Myocyte (in vitro differentiated cells): ENCODE results near the gene VSTM2L. TPM values are rescaled to one million over a fixed set of nuclear protein-coding genes. Genes with fewer than 3 reads are reported as not detected.
"Not testable (repeated sequence)": the region's sequence is repeated elsewhere in the genome, so short reads cannot be mapped to it uniquely, and the experiment has no call there.

Experiments used
- DNase-seq: peaks from one replicate; pipeline ENCODE4 v3.0.0-alpha.2; 2012; ENCODE audit warnings: low read depth
- polyA plus RNA-seq: library from polyadenylated mRNA; unstranded; fragments of >200 nt; gene quantifications from one replicate; pipeline ENCODE4 v1.2.1, GENCODE V29; 2012; ENCODE audit warnings: missing spikeins
- total RNA-seq: library from RNA; depleted of rRNA; stranded (reverse); fragments of >200 nt; gene quantifications from 2 replicates; pipeline ENCODE4 v1.2.3, GENCODE V29; 2014

Gene VSTM2L, protein sequence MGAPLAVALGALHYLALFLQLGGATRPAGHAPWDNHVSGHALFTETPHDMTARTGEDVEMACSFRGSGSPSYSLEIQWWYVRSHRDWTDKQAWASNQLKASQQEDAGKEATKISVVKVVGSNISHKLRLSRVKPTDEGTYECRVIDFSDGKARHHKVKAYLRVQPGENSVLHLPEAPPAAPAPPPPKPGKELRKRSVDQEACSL
- total RNA-seq, result 77.5 and 139 TPM in 2 replicates
- polyA plus RNA-seq, result 13.1 TPM

DNA sequence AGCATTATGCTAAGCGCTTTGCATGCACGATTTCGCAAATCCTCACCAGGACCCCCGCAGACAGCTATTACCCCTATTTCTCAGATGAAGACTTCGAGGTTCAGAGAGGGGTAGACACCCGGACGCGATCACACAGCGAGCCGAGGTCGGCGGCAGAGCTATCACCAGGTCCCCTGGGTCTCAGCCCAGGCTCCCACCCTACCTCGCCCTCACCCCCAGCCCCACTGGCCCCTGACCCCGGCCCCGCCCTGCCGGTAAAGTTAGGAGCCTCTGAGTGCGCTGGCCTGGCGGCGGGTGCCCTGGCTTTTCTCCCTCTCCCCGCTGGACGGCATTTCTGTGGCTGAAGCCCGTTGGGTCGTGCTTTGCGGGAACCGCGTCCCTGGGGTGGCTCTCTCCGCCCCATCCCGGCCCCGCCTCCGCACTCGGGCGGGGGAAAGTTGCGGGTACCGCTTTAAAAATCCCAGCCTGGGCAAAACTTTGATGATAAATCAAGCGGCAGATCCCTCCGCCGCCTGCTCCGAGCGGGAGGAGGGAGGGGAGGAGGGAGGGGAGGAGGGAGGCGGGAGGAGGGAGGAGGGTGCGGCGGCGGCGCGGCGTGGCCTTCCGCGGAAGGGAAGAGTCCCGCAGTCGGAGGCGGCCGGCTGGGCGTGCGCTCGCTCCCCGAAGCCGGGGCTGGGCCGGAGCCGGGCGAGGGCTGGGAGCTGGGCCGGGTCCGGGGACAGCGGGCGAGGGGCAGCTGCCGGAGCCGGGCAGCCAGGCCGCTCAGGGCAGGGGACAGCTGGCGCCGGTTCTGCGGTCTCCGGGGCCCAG lies at the start of gene VSTM2L:
Gene VSTM2L (plus strand): TSS at position 624 of the 810 bp plus-strand sequence. CDS start 224 bp downstream, outside the sequence.
- peak; percentile 81 for DNase-seq

DNA sequence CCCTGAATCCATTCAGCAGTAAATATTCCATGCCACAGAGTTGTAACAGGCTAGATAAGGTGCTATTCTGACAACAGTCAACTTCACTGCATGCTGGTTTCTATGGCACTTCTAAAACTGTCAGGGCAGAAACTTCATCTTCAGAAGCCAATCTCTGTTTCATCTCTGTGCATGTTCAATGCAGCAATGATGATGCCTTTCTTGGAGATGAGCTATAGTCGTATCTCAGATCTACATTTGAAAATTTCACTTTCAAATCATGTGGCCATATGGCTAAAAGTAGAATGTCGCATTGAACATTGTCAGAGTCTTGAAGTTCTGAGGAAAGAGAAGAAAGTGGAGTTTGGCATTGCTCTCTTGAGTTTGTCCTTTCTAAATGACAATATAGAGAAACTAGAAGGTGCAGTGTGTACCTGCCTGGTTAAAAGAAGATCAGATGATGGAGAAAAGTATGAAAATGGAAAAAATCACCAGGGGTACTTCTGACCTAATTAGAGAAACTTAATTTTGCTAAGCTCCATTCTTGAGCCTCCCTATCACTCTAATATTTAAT lies 49.0 kb upstream of the VSTM2L start:
- no peak for DNase-seq

DNA sequence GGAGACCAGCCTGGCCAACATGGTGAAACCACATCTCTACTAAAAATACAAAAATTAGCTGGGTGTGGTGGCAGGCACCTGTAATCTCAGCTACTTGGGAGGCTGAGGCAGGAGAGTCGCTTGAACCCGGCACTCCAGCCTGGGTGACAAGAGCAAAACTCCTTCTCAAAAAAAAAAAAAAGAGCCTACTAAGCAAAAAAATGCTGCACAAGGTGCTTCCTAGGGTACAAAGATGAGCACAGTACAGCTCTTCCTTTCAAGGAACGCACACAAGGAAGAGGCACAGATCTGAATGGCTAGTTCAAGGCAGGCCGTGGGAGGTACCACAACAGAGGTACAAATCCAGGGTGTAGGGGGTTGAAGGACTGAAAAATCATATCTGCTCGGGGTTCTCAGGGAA lies 46.9 kb upstream of the VSTM2L start:
- DNase-seq, result not testable (repeated sequence)

DNA sequence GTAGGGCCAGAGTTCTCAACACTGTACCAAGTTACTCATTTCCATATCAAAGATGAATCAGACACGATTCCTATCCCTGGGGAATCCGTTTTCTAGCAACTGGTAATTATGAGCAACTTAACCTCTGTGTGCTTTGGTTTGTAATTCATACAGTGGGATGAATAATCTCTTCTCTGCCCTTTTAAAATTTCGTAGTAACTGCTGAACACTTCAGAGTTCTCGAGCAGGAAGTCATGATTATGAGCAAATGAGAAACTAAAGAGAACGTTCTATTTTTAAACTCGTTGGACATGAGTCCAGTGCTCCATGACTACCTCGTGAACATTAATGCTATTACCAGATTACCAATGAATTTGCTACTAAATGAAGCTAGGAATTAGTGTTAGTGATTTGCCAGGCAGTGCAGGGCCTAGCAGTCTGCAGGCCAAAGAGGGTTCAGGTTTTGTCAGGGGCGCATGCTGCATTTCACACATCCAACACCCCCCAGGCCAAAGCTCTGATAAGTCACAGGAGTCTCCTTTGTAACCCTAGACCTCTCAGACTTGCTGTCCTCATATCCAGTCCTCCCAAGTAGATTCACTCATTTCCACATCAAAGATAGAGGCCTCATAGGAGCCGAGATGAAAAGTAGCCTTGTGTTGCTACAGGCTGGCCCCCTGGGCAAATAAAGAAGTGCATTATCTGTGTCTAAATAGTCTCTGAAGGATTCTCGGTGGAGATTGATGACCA lies 45.8 kb upstream of the VSTM2L start:
- DNase-seq, result peak; percentile 57

DNA sequence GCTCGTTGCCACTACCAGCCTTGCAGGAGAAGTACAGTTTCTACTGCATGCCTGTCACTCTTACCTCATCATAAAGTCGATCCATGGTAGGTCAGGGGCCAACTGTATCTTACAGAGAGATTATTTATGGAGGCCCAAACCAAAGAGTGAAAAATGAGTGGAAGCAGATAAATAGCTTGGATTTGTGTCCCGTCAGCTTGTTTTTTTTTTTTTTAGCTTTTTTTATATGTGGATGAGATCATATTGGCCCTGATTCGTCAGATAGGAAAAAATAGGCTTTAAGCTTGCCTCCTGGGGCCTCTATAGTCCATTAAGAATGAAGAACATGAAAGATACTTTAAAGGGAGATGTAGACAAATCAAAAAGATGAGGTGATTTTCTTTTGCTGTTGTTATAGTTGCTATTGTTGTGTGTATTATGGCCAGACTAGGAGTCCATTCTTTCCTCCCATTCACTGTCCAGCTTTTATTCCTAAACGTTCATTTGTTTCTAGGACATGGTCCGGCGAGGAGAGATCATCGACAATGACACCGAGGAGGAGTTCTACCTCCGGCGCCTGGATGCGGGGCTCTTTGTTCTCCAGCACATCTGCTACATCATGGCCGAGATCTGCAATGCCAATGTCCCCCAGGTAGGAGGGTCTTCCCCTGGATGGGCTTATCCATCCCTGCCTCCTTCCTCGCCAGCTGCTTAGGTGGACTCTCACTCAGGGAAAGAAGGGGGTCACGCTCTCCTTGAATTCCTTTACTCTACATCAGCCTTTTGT lies 43.3 kb upstream of the VSTM2L start:
- no peak for DNase-seq

DNA sequence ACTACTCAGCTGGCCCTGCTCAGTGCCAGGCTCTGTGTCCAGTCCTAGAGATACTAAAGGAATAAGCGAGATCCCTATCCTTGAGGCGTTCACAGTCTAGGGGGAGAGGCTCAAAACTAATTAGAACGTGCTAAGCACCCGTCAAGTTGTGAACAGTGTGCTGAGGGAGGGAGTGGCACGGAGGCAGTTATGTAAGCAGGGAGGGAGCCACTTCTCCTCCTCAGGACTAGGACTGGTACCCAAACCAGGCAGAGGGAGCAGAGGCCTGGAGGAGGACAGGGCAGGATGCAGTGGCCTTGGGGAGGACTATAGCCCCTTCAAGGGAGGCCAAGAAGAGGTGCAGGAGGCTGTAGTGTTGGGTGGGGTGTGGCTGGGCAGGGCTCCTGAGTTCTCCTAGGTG lies 39.6 kb upstream of the VSTM2L start:
- no peak for DNase-seq

DNA sequence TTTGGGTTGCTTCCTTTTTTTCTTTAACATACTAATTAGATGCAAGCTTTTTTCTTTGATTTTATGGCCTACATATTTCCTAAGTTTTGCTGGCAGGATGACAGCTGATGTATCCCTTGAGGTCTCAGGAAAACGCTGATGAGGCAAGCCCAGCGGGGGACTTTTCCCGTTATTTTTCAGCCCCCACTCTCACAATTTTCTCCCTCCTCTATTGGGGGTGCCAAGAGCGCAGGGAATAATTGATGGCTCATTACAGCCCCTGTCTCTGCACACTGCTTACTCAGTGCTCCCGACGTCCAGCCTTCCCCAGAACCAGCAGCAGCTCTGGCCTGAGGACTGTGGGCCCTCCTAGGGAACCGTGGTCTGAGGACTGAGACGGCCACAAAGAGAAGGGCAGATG lies 38.6 kb upstream of the VSTM2L start:
- no peak for DNase-seq

DNA sequence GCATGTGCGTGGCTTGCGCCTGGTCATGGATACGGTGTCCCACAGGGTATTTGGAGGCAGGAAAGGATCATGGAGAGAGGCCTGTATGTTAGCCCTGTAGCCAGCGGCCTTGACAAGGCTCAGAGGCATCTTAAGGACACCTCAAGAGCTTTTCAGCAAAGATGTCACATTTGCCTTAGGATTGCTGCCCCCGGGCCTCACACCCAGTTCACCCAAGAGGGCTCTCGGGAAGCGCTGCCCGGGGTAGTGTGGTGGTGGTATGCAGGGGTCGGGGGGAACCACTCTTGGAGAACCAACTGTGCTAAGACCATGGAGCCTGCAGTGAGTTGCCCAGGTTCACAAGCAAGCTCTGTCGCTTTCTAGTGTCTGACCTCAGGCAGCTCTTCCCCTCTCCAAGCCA lies 36.9 kb upstream of the VSTM2L start:
- no peak for DNase-seq

DNA sequence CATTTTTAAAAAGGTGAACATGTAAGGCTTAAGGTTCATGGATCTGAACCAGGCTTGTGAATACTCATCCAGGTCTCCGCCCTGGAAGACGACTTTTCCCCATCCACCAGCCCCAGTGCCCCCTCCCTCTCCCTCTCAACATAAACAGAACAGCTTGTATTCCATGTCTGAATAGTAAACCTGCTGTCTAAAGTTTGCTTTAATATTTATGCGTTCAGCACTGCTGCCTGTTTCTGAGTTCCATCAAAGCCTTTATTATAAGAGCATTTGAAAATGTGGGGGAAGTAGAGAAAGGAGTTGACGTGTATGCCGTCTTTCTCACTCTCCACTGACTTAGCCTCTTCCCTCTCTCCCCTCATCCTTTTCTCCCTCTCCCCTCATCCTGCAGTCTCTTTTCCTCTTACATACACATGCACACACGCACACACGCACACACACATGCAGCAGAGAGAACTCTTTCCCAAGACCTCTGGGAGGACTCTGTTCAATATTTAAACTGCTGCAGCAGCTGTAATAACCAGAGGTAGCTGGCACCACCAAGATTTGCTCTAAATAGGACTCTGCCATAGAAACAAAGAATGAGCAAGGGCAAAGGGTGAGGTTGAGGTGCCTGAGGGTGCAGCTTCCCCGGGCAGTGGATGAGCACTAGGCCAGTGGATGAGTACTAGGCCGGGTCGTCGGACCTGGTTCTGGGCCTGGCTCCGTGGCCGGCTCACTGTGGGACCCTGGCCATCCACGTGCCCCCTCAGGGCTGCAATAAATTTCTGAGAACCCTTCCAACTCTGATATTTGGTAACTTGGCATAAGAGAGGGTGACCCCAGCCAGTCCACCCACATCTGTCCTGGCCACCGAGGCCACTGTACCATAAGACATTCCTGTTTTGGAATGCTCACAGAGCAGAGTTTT lies 35.4 kb upstream of the VSTM2L start:
- peak; percentile 52 for DNase-seq

DNA sequence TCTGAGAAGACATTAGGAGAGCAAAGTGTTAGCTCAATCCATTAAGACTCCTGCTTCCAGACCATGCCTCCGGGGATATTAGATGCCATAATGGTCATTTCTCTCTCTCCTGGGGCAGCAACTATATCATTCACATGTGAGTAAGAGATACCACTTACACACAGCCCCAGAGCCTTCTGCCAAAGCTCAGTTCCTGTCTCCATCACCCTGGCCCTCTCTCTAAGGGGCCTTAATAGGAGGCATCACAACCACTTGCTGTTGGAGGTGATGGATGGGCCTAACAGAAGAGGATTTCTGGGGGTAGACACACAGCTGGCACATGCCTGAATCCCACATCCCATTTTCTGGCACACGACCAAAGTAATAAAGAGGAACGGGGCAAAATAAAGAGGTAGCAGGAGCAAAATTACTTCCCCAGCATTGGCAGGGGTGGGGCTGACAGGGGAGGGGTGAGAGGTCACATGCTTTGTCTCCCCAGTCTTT lies 34.0 kb upstream of the VSTM2L start:
- peak; percentile 47 for DNase-seq

DNA sequence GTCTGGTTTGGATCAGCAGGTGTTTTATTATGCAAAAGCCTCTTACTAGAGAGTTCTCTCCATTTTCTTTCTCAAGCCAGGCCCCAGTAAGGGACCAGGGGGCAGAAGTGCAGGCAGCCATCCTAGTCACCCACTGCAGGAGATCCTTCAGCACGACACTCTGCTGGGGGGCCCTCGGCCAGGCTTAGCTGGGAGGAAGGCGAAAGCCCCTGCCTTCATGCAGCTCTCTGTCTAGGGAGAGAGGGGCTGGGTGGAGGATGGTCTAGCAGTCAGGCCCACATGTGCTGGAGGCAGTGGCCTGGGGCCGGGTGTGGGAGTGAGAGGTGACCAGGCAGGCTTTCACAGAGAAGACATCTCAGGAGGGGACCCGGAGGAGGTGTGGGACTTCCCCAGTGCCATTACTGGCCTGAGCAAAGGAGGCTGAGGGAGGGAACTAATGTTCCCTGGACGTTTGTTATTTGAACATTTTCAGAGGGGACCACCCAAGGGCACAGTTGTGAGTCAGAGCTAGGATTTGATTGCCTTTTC lies 33.5 kb upstream of the VSTM2L start:
- DNase-seq, result no peak

DNA sequence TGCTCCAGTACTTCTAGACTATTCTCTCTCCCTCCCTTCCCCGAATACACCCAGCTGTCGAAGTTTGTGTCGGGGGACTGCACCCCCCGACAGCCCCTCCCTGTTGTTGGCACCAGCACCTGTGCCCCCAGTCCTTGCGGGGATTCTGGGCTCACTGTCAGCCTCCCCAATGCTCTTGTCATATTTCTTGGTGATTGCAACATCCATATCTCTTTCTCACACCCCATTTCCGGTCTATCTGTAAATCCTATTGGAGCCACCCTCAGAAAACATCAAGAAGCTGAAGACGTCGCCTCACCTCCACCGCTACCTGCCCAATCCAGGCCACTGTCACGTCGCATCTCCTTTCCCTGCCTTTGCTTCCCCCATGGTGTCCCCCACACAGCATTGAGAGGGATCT lies 32.6 kb upstream of the VSTM2L start:
- DNase-seq, result no peak

DNA sequence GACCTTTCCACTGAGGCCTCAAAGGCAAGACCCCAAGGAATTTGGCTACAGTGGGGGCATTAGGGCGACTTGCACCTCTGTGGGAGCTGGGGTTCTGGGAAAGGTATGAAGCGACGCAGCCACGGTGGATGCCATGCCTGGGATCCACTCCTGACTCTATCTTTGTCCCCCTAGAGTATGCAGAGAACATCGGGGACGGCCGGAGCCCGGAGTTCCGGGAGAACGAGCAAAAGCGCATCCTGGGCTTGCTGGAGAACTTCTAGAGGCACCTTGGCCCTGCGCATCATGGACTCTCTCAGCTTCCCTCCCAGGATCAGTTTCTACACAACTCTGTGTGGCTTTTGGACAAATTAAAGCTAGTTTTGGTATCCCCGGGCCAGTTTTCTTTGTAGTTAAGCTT lies 31.2 kb upstream of the VSTM2L start:
- no peak for DNase-seq

DNA sequence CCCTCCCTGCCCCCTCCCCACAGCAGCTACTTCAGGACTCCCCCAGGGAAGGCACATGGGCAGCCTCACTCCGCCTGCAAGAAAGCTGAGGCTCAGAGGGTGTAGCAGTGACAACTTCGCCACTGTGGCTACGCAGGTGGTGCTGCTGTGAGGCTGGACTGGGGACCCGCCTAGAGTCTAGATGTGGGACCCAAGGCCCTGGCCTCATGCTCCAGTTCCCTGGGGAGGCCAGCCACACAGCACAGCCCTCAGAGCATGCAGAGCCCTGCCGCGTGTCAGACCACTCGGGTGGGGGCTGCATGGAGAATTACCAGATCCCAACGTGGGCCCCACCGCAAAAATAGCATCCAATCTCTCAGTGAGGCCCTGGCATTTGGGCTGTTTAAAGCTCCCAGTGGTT lies 30.8 kb upstream of the VSTM2L start:
- no peak for DNase-seq

DNA sequence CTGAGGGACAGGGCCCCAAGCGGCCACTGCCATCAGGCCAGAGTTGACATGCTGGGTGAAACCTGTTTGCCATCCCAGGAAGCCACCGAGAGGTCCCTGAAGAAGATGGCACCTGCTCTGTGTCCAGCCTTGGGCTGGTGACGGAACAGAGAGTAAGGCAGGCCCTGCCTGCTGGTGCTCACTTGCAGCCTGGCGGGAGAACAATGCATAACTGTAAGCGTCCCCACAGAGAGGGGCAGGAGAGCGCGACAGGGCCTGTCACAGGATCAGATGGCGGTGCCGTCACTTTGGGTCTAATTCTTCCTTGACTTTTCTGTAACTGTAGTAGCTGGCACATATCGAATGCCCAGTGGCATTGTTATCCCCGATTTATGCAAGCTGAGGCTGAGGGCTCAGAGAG lies 29.0 kb upstream of the VSTM2L start:
- DNase-seq, result no peak

DNA sequence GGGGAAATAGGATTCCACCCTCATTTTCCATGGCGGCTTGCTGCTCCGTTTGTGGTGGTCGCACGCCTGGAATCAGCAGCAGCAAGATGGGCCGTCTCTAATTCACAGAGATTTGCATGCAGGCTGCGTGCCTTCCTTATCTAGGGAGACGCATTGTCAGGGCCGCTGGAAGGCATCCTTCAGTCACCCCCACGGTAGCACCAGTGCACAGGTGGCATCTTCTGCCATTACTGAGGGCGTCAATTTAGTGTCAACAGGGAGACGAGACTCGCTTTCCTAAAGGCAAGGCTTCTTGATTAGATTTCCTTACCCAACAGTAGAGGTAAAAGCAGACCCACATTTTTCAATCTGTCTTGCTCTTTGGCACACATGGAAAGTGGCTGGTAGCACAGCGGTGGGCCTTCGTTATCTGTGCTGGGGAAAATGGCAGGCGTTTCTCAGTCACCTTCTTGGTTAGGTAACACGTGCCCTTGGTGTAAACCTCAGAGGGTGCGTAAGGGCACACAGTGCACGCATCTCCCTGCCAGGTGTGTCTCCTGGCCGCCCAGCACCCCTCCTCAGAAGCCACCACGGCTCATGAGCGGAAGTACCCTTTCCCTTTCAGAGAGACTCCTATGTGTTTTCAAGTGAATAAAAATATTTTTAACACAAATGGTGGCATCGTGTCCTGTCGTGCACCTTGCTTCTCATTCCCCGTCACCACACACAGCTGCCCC lies 27.3 kb upstream of the VSTM2L start:
- no peak for DNase-seq

DNA sequence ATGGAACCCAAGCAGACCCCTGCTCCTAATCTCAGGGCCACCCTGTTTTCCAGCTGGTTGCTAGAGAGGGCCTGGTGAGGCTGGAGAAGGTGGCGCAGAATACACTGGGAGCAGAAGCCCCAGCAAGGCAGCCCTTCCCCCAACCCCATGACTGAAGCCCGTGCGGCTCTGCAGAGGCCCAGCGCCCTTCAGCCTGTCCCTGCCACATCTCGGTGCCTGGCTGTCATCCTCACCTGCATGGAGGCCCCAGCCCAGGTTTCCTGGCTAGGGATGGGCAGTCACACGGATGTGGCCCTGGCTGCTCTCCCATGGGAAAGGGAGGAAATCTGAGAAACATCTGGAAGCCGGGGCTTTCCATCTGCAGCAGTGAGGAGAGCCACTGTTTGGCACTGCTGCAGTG lies 26.1 kb upstream of the VSTM2L start:
- DNase-seq, result no peak

DNA sequence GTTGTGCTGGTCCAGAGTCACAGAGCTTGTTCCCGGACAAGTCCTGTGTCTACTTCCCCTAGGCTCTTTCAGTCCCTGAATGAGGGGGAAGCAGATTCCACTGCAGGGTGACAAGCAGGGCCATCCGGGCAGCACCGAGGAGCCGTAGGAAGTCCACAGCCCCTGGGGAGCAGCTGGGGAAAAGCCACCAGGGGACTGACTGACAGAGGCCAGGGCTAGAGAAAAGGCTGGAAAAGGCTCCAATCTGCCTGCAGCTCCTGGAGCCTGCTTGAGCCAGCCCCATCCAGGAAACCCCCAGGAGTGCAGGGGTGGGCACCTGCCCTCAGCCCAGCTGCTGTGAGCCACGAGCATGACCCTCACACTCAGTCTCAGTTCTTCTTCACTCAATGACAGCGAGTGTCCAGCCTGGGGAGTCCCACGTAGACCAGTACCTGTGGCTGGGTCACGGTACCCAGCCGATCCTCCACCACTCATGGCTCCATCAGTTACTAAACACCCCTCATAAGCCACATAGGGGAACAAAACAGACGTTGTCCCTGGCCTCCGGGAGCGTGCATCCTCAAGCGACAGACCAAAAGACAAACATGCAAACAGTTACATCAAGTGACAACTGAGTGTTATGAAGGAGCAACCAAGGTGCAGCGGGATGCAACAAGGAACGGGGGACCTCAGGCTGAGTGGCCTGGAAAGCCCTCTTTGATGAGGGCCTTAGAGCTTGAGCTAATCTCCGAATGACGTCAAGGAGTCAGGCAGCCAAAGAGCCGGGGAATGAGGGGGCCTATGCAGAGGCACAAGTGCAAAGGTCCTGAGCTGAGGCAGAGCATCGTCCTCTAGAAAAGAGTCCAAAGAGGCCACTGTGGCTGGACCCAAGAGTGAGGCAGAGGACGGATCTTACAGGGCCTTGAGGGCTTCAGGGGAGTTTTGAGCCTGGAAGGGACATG lies 24.8 kb upstream of the VSTM2L start:
- DNase-seq, result no peak
